ENCODE results near the gene NCOA3.

Gene NCOA3

DNA sequence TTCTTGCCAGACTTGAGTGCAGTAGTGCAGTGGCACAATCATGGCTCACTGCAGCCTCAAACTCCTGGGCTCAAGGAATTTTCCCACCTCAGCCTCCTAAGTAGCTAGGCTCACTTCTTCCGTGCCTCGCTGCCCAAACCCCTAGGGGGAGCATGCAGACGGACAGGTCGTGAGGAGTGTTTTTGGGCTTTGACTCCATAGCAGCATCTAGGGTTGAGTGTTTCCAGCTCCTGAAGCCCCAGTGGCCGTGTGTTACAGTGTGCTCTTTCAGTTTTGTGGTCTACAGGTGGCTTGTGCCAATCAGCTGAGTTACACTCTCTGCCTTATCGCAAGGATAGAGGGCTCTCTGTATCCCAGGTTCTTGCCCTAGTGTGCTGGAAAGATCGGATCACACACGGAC, 33.4 kb downstream of the NCOA3 start:
- peaks cover 4% of the 10 kb centered on the region for H3K4me1 ChIP-seq (ENCODE audit: control insufficient read depth, insufficient read depth, low read length)
- H3K36me3 ChIP-seq (ENCODE audit: control insufficient read depth, insufficient read depth, low read length) = no peaks in the 10 kb centered on the region
- no peak overlapping the region for H3K4me3 ChIP-seq (ENCODE audit: low read length)
- no peak overlapping the region for H3K9ac ChIP-seq (ENCODE audit: low read length)
- H3K9me3 ChIP-seq (ENCODE audit: control insufficient read depth, low read length) = no peaks in the 10 kb centered on the region
- no peaks in the 10 kb centered on the region for H3K27me3 ChIP-seq (ENCODE audit: control insufficient read depth, insufficient read depth, low read length)

- Histone ChIP-seq H3K9ac (ENCODE audit: low read length) (no peak overlapping the region), H3K4me1 (ENCODE audit: control insufficient read depth, insufficient read depth, low read length) (peaks cover 10% of the 10 kb centered on the region), H3K4me3 (ENCODE audit: low read length) (no peak overlapping the region), H3K36me3 (ENCODE audit: control insufficient read depth, insufficient read depth, low read length) (no peaks in the 10 kb centered on the region), H3K9me3 (ENCODE audit: control insufficient read depth, low read length) (no peaks in the 10 kb centered on the region), H3K27me3 (ENCODE audit: control insufficient read depth, insufficient read depth, low read length) (no peaks in the 10 kb centered on the region)
These were observed 34.3 kb downstream of the NCOA3 start for GRCh38 chr20:47535994-47536393.

- Histone ChIP-seq H3K9ac (ENCODE audit: low read length) (no peak overlapping the region), H3K9me3 (ENCODE audit: control insufficient read depth, low read length) (no peaks in the 10 kb centered on the region), H3K4me1 (ENCODE audit: control insufficient read depth, insufficient read depth, low read length) (peaks cover 18% of the 10 kb centered on the region), H3K36me3 (ENCODE audit: control insufficient read depth, insufficient read depth, low read length) (no peaks in the 10 kb centered on the region), H3K4me3 (ENCODE audit: low read length) (no peak overlapping the region), H3K27me3 (ENCODE audit: control insufficient read depth, insufficient read depth, low read length) (no peaks in the 10 kb centered on the region)
These were observed 39.0 kb downstream of the NCOA3 start for GRCh38 chr20:47540443-47541354.

- Histone ChIP-seq H3K27me3 (ENCODE audit: control insufficient read depth, insufficient read depth, low read length) (no peaks in the 10 kb centered on the region), H3K9ac (ENCODE audit: low read length) (no peak overlapping the region), H3K4me1 (ENCODE audit: control insufficient read depth, insufficient read depth, low read length) (peaks cover 18% of the 10 kb centered on the region), H3K4me3 (ENCODE audit: low read length) (no peak overlapping the region), H3K36me3 (ENCODE audit: control insufficient read depth, insufficient read depth, low read length) (no peaks in the 10 kb centered on the region), H3K9me3 (ENCODE audit: control insufficient read depth, low read length) (no peaks in the 10 kb centered on the region)
These were observed 39.8 kb downstream of the NCOA3 start for GRCh38 chr20:47541355-47541922.

DNA sequence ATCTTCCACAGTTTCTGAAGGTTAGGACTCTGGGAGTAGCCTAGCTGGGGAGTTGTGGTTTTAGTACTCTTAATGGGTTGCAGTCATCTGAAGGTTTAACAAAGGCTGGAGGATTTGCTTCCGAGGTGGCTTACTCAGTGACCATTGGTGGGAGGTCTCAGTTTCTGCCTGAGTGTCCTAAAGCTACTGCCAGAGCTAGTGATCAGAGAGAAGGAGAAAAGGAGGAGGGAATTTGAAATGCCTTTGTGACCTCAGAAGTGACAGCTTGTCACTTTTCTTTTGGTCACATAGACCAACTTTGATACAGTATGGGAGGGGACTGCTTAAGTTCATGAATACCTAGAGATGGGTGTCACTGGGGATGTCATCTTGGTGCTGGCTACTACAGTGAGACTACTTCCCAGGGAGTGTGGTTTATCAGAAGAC, 41.3 kb downstream of the NCOA3 start:
- Histone ChIP-seq H3K4me1 (ENCODE audit: control insufficient read depth, insufficient read depth, low read length) (peaks cover 18% of the 10 kb centered on the region), H3K9me3 (ENCODE audit: control insufficient read depth, low read length) (no peaks in the 10 kb centered on the region), H3K36me3 (ENCODE audit: control insufficient read depth, insufficient read depth, low read length) (no peaks in the 10 kb centered on the region), H3K4me3 (ENCODE audit: low read length) (no peak overlapping the region), H3K27me3 (ENCODE audit: control insufficient read depth, insufficient read depth, low read length) (no peaks in the 10 kb centered on the region), H3K9ac (ENCODE audit: low read length) (no peak overlapping the region)

- Histone ChIP-seq H3K9me3 (ENCODE audit: control insufficient read depth, low read length) (no peaks in the 10 kb centered on the region), H3K27me3 (ENCODE audit: control insufficient read depth, insufficient read depth, low read length) (no peaks in the 10 kb centered on the region), H3K4me3 (ENCODE audit: low read length) (no peak overlapping the region), H3K36me3 (ENCODE audit: control insufficient read depth, insufficient read depth, low read length) (no peaks in the 10 kb centered on the region), H3K9ac (ENCODE audit: low read length) (no peak overlapping the region), H3K4me1 (ENCODE audit: control insufficient read depth, insufficient read depth, low read length) (peaks cover 14% of the 10 kb centered on the region)
These were observed 42.6 kb downstream of the NCOA3 start for GRCh38 chr20:47544240-47544639.

- H3K9me3 ChIP-seq (ENCODE audit: control insufficient read depth, low read length) = no peaks in the 10 kb centered on the region
- H3K36me3 ChIP-seq (ENCODE audit: control insufficient read depth, insufficient read depth, low read length) = no peaks in the 10 kb centered on the region
- H3K4me1 ChIP-seq (ENCODE audit: control insufficient read depth, insufficient read depth, low read length) = peaks cover 14% of the 10 kb centered on the region
- no peak overlapping the region for H3K9ac ChIP-seq (ENCODE audit: low read length)
- no peak overlapping the region for H3K4me3 ChIP-seq (ENCODE audit: low read length)
- no peaks in the 10 kb centered on the region for H3K27me3 ChIP-seq (ENCODE audit: control insufficient read depth, insufficient read depth, low read length)
These were observed 43.2 kb downstream of the NCOA3 start for GRCh38 chr20:47544852-47545251.

GRCh38 chr20:47545499-47545898, 43.8 kb downstream of the NCOA3 start:
- no peaks in the 10 kb centered on the region for H3K36me3 ChIP-seq (ENCODE audit: control insufficient read depth, insufficient read depth, low read length)
- peaks cover 13% of the 10 kb centered on the region for H3K4me1 ChIP-seq (ENCODE audit: control insufficient read depth, insufficient read depth, low read length)
- no peak overlapping the region for H3K9ac ChIP-seq (ENCODE audit: low read length)

GRCh38 chr20:47546184-47547033, 44.7 kb downstream of the NCOA3 start:
- Histone ChIP-seq H3K4me1 (ENCODE audit: control insufficient read depth, insufficient read depth, low read length) (peaks cover 8% of the 10 kb centered on the region), H3K4me3 (ENCODE audit: low read length) (no peak overlapping the region), H3K36me3 (ENCODE audit: control insufficient read depth, insufficient read depth, low read length) (no peaks in the 10 kb centered on the region), H3K9me3 (ENCODE audit: control insufficient read depth, low read length) (no peaks in the 10 kb centered on the region), H3K27me3 (ENCODE audit: control insufficient read depth, insufficient read depth, low read length) (no peaks in the 10 kb centered on the region), H3K9ac (ENCODE audit: low read length) (no peak overlapping the region)

More at GRCh38 chr20:47545499-47545898, 43.8 kb downstream of the NCOA3 start:
- H3K4me3 ChIP-seq (ENCODE audit: low read length) = no peak overlapping the region
- no peaks in the 10 kb centered on the region for H3K9me3 ChIP-seq (ENCODE audit: control insufficient read depth, low read length)
- no peaks in the 10 kb centered on the region for H3K27me3 ChIP-seq (ENCODE audit: control insufficient read depth, insufficient read depth, low read length)

DNA sequence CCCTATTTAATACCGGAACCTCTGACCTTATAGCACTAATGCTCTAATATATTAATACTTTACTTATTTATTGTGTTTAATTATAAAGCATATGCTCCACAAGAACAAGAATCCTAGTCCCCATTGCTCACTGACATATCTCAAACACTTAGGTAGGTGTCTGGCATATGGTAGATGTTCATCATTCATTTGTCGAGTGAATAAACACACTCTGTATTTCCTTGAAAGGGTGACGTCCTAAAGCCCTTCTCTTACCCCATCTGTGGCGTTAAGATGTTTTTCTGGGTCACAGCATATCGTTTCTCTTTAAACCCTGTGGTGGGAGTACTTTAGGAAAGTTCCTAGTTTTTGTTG, 45.3 kb downstream of the NCOA3 start:
- no peak overlapping the region for H3K4me3 ChIP-seq (ENCODE audit: low read length)
- no peaks in the 10 kb centered on the region for H3K9me3 ChIP-seq (ENCODE audit: control insufficient read depth, low read length)
- H3K36me3 ChIP-seq (ENCODE audit: control insufficient read depth, insufficient read depth, low read length) = no peaks in the 10 kb centered on the region
- H3K9ac ChIP-seq (ENCODE audit: low read length) = no peak overlapping the region
- peaks cover 8% of the 10 kb centered on the region for H3K4me1 ChIP-seq (ENCODE audit: control insufficient read depth, insufficient read depth, low read length)
- H3K27me3 ChIP-seq (ENCODE audit: control insufficient read depth, insufficient read depth, low read length) = no peaks in the 10 kb centered on the region

DNA sequence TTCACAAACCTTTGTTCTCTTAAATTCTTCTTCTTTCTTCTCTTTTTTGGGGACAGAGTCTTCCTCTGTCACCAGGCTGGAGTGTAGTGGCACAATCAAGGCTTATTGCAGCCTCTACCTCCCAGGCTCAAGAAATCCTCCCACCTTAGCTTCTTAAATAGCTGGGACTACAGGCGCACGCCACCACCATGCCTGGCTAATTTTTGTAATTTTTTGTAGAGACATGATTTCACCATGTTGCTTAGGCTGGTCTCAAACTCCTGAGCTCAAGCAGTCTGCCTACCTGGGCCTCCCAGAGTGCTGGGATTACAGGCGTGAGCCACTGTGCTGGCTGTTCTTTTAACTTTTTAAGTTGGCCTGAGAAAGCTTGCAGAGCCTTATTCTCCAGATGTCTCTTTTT, 48.0 kb downstream of the NCOA3 start:
- Histone ChIP-seq H3K9ac (ENCODE audit: low read length) (no peak overlapping the region), H3K9me3 (ENCODE audit: control insufficient read depth, low read length) (no peaks in the 10 kb centered on the region), H3K36me3 (ENCODE audit: control insufficient read depth, insufficient read depth, low read length) (no peaks in the 10 kb centered on the region), H3K4me1 (ENCODE audit: control insufficient read depth, insufficient read depth, low read length) (no peaks in the 10 kb centered on the region), H3K27me3 (ENCODE audit: control insufficient read depth, insufficient read depth, low read length) (no peaks in the 10 kb centered on the region), H3K4me3 (ENCODE audit: low read length) (no peak overlapping the region)

- no peaks in the 10 kb centered on the region for H3K4me1 ChIP-seq (ENCODE audit: control insufficient read depth, insufficient read depth, low read length)
- no peaks in the 10 kb centered on the region for H3K27me3 ChIP-seq (ENCODE audit: control insufficient read depth, insufficient read depth, low read length)
- no peaks in the 10 kb centered on the region for H3K9me3 ChIP-seq (ENCODE audit: control insufficient read depth, low read length)
- no peak overlapping the region for H3K4me3 ChIP-seq (ENCODE audit: low read length)
- H3K36me3 ChIP-seq (ENCODE audit: control insufficient read depth, insufficient read depth, low read length) = no peaks in the 10 kb centered on the region
- no peak overlapping the region for H3K9ac ChIP-seq (ENCODE audit: low read length)
These were observed 49.5 kb downstream of the NCOA3 start for GRCh38 chr20:47551222-47551621.
